SK-MEL-5 (cell line): Measurements from ENCODE around the gene FGF4. TPM values are rescaled to one million over a fixed set of nuclear protein-coding genes. Genes with fewer than 3 reads are reported as not detected.
A peak's percentile ranks its signal among the peaks of the same experiment; 100 is the strongest.

Source experiments
- DNase-seq: peaks from one replicate; pipeline ENCODE4 v3.0.0-alpha.2; 2016; ENCODE audit warnings: low read depth, low spot score
- in situ Hi-C: cut with HindIII; loops from 2 replicates; pipeline ENCODE4 v1.10.0; 2016; ENCODE audit warnings: low sequenced_read_pairs, high pct_unique_total_duplicates, low pct_unique_long_range_greater_than_20kb
- total RNA-seq: library from RNA; depleted of rRNA; stranded (reverse); fragments of >200 nt; shearing (Covaris generic); gene quantifications from 2 replicates; pipeline ENCODE4 v1.2.3, GENCODE V29; 2014

Gene FGF4
- total RNA-seq, 1 experiment from 2014 or later, result not detected

- no peak for DNase-seq
- in situ Hi-C loops, result no loop called here
Measured at GRCh38 chr11:69811431-69811830, 36.3 kb upstream of the FGF4 start.

- DNase-seq, result no peak
- in situ Hi-C loops, result no loop called here
Measured at GRCh38 chr11:69810289-69811118, 35.4 kb upstream of the FGF4 start.

- in situ Hi-C loops, result no loop called here
- peak; percentile 46 for DNase-seq
Measured at GRCh38 chr11:69808667-69809086, 33.5 kb upstream of the FGF4 start.

GRCh38 chr11:69807106-69807815, 32.1 kb upstream of the FGF4 start:
- in situ Hi-C loops, result no loop called here
- no peak for DNase-seq

DNA sequence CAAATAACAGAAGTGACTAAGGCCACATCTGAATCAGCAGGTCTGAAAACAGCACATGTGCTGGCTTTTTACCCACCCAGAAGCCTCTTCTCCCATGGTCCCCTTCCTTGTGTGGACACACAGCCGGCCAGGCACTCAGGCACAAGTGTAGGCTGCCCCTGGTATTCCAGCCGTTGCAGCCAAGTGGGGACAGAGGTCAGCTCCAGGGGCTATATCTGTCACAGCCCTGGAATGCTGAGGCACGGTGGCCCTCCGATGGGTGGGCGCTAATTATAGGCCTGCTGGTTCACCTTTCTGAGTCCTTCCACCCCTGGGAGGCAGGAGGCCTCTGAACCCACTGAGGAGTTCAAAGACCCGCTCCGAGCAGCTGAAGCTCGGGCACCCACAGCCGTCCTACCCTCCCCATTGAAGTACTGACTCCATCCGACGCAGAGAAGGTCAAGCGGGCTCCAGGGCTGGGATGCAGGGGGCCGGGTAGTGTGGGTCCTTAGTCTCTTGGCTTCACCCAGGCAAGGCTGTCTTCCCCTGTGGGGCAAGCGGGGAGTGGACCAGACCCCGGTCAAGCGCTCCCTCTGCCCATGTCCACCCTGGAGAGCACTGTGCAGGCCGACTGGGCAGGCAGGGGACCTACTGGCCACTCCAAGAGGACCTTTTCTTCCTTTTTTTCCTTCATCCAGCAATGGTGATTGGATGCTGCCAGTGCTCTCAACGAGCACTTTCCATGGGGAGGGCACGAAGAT, 29.8 kb upstream of the FGF4 start:
- DNase-seq, result no peak
- in situ Hi-C loops, result no loop called here

DNA sequence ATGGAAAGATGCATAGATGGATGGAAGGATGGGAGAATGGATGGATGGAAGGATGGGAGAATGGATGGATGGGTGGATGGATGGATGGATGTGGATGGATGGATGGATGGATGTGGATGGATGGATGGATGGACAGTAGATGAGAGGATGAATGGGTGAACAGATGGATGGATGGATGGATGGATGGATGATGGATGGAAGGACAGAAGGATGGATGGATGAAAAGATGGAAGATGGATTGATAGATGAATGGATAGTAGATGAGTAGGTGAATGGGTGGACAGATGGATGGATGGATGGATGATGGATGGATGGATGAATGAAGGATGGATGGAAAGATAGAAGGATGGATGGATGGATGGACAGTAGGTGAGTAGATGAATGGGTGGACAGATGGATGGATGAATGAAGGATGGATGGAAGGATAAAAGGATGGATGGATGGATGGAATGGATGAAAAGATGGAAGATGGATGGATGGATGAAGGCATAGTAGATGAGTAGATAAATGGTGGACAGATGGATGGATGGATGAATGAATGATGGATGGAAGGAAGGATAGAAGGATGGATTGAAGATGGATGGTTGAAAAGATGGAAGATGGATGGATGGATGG, 28.6 kb upstream of the FGF4 start:
- in situ Hi-C loops, result no loop called here
- DNase-seq, result no peak

DNA sequence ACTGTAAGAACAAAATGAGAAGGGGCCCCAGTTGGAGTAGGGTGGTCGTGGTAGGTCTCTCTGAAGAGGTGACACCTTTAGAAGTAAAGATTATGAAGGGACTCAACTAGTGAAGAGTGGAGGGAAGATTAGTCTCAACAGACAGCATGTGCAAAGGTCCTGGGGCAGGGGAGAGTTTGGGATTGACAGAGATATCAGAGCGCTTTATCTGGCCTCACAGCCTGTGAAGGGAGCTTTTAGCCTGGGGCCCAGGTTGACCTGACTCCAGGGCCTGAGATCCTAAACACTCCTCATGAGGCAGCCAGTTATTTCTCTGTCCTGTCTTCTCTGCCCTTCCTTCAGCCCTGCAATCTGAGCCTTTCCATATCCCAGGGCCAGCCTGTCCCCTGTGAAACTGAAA, 27.9 kb upstream of the FGF4 start:
- in situ Hi-C loops, result no loop called here
- no peak for DNase-seq

GRCh38 chr11:69802590-69802989, 27.4 kb upstream of the FGF4 start:
- no peak for DNase-seq
- in situ Hi-C loops, result no loop called here

DNA sequence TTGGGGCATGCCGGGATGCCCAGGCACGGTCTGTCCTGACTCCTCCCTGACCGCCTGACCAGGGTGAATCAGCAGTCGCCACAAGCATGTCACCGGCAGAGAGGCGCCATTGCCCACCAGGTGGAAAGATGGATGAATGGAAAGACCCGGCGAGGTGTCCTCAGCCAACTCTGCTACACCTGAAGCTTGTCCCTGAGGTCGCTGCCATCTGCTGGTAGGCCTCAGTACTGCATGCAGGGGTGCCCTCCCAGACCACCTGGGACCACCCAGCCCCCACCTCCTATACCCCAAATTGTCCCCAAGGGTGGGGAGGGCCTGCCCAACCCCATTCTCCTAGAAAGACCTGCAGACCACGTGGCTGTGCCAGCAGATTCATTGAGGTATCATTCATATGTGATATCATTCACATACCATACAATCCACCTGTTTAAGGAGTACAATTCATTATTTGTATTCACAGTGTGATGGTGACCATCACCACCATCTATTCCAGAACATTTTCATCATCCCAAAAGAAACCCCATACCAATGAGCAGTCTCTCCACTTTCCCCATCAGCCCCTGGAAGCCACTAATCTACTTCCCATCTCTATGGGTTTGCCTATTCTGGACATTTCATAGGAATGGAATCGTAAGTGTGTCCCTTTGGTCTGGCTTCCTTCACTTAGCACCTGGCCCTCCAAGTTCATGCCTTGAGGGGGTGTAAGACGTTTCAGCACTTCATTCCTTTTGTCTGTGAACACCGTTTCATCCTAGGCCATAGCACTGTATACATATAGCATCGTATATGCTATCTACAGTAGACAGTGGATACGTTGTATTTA, 26.6 kb upstream of the FGF4 start:
- in situ Hi-C loops, result no loop called here
- DNase-seq, result peak; percentile 80

DNA sequence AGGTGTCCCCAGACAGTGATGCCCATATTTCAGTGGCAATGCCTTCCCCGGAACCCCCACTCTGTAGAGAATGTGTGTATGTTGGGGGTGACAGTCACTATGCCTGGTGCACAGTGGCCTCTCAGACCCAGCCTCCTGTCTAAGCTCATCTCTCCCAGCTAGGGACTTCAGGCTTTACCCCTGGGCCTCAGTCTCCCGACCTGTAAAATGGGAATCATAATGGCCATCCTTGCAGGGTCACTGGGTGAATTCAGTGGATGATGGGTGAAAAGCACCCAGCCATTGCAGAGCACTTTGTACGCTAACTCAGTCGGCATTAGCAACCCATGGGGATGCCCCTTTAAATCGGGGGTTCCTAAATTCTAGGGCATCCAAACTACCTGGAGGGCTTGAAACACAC, 25.1 kb upstream of the FGF4 start:
- in situ Hi-C loops, result no loop called here
- DNase-seq, result no peak

GRCh38 chr11:69799582-69799981, 24.4 kb upstream of the FGF4 start:
- peak; percentile 95 for DNase-seq
- in situ Hi-C loops, result no loop called here

- in situ Hi-C loops, result no loop called here
- DNase-seq, result no peak
Measured at GRCh38 chr11:69799097-69799496, 24.0 kb upstream of the FGF4 start.

GRCh38 chr11:69797737-69798528, 22.8 kb upstream of the FGF4 start:
- in situ Hi-C loops, result no loop called here
- no peak for DNase-seq

DNA sequence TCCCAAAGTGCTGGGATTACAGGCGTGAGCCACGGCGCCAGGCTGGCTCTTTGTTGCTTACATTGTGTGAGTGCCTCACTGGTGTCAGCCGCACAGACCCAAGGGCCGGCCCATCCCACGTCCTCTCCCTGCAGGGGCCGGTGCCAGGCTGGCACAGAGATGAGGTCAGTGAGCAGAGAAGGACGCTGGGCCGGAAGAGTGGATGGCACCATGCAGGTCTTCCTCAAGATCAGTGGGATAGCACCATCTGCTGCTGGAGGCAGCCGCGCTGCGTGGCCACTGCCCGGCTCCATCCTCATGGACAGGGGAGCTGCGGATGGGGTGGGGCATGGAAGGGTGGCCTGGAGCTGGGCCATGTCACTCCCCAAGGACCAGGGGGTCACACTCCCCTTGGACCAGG, 22.0 kb upstream of the FGF4 start:
- peak; percentile 57 for DNase-seq
- in situ Hi-C loops, result no loop called here

DNA sequence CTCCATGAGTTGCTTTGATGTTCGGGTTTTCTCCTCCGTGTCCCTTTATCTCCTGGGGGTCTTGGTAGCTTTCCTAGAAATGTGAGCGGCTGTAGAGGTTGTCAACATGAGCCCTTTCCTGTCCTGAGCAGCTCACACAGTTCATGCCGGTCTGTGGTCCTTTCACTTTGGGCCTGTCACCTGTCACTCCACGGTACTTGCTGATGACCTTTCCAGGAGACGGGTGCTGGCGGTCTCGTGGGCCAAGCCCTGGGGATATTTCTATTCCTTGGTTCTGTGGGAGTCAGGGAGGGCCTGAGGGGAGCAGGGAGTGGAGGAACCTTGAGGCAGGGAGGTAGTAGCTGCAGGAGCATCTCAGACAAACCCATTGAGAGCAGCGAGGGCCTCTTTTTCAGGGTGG, 20.9 kb upstream of the FGF4 start:
- in situ Hi-C loops, result no loop called here

GRCh38 chr11:69791276-69792180, 16.4 kb upstream of the FGF4 start:
- in situ Hi-C loops, result no loop called here

More for the DNA sequence above, 20.9 kb upstream of the FGF4 start:
- DNase-seq, result no peak

More at GRCh38 chr11:69791276-69792180, 16.4 kb upstream of the FGF4 start:
- no peak for DNase-seq
